ENCODE results near the gene DMWD.

Gene DMWD

GRCh38 chr19:45794627-45795026 is 2.0 kb upstream of the DMWD start:
- Histone ChIP-seq H3K9me3 (ENCODE audit: control insufficient read depth, low read depth, low read length) (no peaks in the 10 kb centered on the region), H3K4me3 (ENCODE audit: low read length) (no peak overlapping the region), H3K4me1 (ENCODE audit: control insufficient read depth, low read depth, low read length) (peaks cover 9% of the 10 kb centered on the region), H3K36me3 (ENCODE audit: control insufficient read depth, low read depth, low read length) (peaks cover 5% of the 10 kb centered on the region), H3K9ac (ENCODE audit: low read length) (no peak overlapping the region), H3K27ac (ENCODE audit: low read length) (no peak overlapping the region), H3K27me3 (ENCODE audit: control insufficient read depth, insufficient read depth, low read length) (peaks cover 3% of the 10 kb centered on the region)

- H3K27ac ChIP-seq (ENCODE audit: low read length), result no peak overlapping the region
Measured at GRCh38 chr19:45793876-45794275, 1.2 kb upstream of the DMWD start.

GRCh38 chr19:45793178-45793564 is 526 bp upstream of the DMWD start:
- H3K4me3 ChIP-seq (ENCODE audit: low read length), result peak overlapping the region; percentile 11
- H3K9ac ChIP-seq (ENCODE audit: low read length), result no peak overlapping the region
- peaks cover 19% of the 10 kb centered on the region for H3K36me3 ChIP-seq (ENCODE audit: control insufficient read depth, low read depth, low read length)
- peaks cover 9% of the 10 kb centered on the region for H3K4me1 ChIP-seq (ENCODE audit: control insufficient read depth, low read depth, low read length)
- H3K9me3 ChIP-seq (ENCODE audit: control insufficient read depth, low read depth, low read length), result no peaks in the 10 kb centered on the region
- peak overlapping the region; percentile 14 for H3K27ac ChIP-seq (ENCODE audit: low read length)
- H3K27me3 ChIP-seq (ENCODE audit: control insufficient read depth, insufficient read depth, low read length), result no peaks in the 10 kb centered on the region

More at GRCh38 chr19:45793876-45794275, 1.2 kb upstream of the DMWD start:
- H3K27me3 ChIP-seq (ENCODE audit: control insufficient read depth, insufficient read depth, low read length), result no peaks in the 10 kb centered on the region
- H3K4me3 ChIP-seq (ENCODE audit: low read length), result no peak overlapping the region
- H3K9ac ChIP-seq (ENCODE audit: low read length), result no peak overlapping the region
- H3K36me3 ChIP-seq (ENCODE audit: control insufficient read depth, low read depth, low read length), result peaks cover 12% of the 10 kb centered on the region
- H3K9me3 ChIP-seq (ENCODE audit: control insufficient read depth, low read depth, low read length), result no peaks in the 10 kb centered on the region
- peaks cover 9% of the 10 kb centered on the region for H3K4me1 ChIP-seq (ENCODE audit: control insufficient read depth, low read depth, low read length)

GRCh38 chr19:45791744-45792469 is 738 bp downstream of the DMWD start:
- Histone ChIP-seq H3K27ac (ENCODE audit: low read length) (no peak overlapping the region), H3K4me3 (ENCODE audit: low read length) (peak overlapping the region; percentile 88)

GRCh38 chr19:45790942-45791341 is 1.7 kb downstream of the DMWD start:
- H3K27me3 ChIP-seq (ENCODE audit: control insufficient read depth, insufficient read depth, low read length), result no peaks in the 10 kb centered on the region
- no peak overlapping the region for H3K27ac ChIP-seq (ENCODE audit: low read length)
- H3K9me3 ChIP-seq (ENCODE audit: control insufficient read depth, low read depth, low read length), result no peaks in the 10 kb centered on the region
- H3K4me1 ChIP-seq (ENCODE audit: control insufficient read depth, low read depth, low read length), result peaks cover 9% of the 10 kb centered on the region
- peak overlapping the region; percentile 88 for H3K4me3 ChIP-seq (ENCODE audit: low read length)
- peaks cover 38% of the 10 kb centered on the region for H3K36me3 ChIP-seq (ENCODE audit: control insufficient read depth, low read depth, low read length)
- no peak overlapping the region for H3K9ac ChIP-seq (ENCODE audit: low read length)

More at GRCh38 chr19:45791744-45792469, 738 bp downstream of the DMWD start:
- H3K27me3 ChIP-seq (ENCODE audit: control insufficient read depth, insufficient read depth, low read length), result no peaks in the 10 kb centered on the region
- H3K36me3 ChIP-seq (ENCODE audit: control insufficient read depth, low read depth, low read length), result peaks cover 29% of the 10 kb centered on the region
- no peaks in the 10 kb centered on the region for H3K9me3 ChIP-seq (ENCODE audit: control insufficient read depth, low read depth, low read length)
- peak overlapping the region; percentile 68 for H3K9ac ChIP-seq (ENCODE audit: low read length)
- peaks cover 9% of the 10 kb centered on the region for H3K4me1 ChIP-seq (ENCODE audit: control insufficient read depth, low read depth, low read length)

DNA sequence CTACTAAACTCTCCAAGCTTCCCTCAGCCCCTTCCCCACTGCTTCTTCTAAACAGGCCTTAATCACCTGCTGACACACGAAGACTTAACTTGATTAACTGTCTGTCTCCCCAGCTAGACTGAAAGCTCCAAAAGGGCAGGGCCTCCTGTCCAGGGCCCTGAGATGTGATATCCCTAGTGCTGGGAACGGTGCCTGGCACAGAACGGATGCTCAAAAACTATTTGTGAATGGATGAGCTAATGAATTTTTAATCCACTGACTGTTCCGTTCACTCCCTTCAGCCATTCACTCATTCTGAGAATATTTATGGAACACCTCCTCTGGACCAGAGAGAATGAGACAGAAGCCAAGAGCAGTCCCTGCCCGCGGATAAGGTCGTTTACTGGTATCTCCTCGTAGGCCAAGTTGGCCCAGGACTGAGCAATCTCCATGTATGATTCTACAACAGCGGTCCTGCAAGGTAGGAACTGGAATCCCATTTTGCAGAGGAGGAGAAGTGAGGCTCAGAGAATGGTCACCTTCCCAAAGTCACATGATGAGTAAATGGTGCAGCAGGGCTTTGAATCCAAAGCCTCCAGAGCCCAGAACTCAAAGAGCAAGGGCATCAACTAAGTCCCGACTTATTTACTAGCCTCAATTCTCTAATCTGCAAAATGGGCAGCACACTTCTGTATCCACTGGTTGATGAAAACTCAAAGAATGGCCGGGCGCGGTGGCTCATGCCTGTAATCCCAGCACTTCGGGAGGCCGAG is 3.4 kb downstream of the DMWD start:
- Histone ChIP-seq H3K27ac (ENCODE audit: low read length) (no peak overlapping the region), H3K9me3 (ENCODE audit: control insufficient read depth, low read depth, low read length) (no peaks in the 10 kb centered on the region), H3K36me3 (ENCODE audit: control insufficient read depth, low read depth, low read length) (peaks cover 41% of the 10 kb centered on the region), H3K9ac (ENCODE audit: low read length) (no peak overlapping the region), H3K27me3 (ENCODE audit: control insufficient read depth, insufficient read depth, low read length) (no peaks in the 10 kb centered on the region), H3K4me1 (ENCODE audit: control insufficient read depth, low read depth, low read length) (peaks cover 9% of the 10 kb centered on the region), H3K4me3 (ENCODE audit: low read length) (no peak overlapping the region)

GRCh38 chr19:45786533-45786894 is 6.1 kb downstream of the DMWD start:
- Histone ChIP-seq H3K9ac (ENCODE audit: low read length) (no peak overlapping the region), H3K36me3 (ENCODE audit: control insufficient read depth, low read depth, low read length) (peaks cover 41% of the 10 kb centered on the region), H3K4me3 (ENCODE audit: low read length) (no peak overlapping the region), H3K9me3 (ENCODE audit: control insufficient read depth, low read depth, low read length) (no peaks in the 10 kb centered on the region), H3K27ac (ENCODE audit: low read length) (no peak overlapping the region), H3K4me1 (ENCODE audit: control insufficient read depth, low read depth, low read length) (no peaks in the 10 kb centered on the region), H3K27me3 (ENCODE audit: control insufficient read depth, insufficient read depth, low read length) (no peaks in the 10 kb centered on the region)

- H3K27me3 ChIP-seq (ENCODE audit: control insufficient read depth, insufficient read depth, low read length), result no peaks in the 10 kb centered on the region
- no peaks in the 10 kb centered on the region for H3K4me1 ChIP-seq (ENCODE audit: control insufficient read depth, low read depth, low read length)
- H3K36me3 ChIP-seq (ENCODE audit: control insufficient read depth, low read depth, low read length), result peaks cover 41% of the 10 kb centered on the region
- no peak overlapping the region for H3K4me3 ChIP-seq (ENCODE audit: low read length)
- no peak overlapping the region for H3K9ac ChIP-seq (ENCODE audit: low read length)
- no peaks in the 10 kb centered on the region for H3K9me3 ChIP-seq (ENCODE audit: control insufficient read depth, low read depth, low read length)
- no peak overlapping the region for H3K27ac ChIP-seq (ENCODE audit: low read length)
Measured at GRCh38 chr19:45785781-45786532, 6.7 kb downstream of the DMWD start.

GRCh38 chr19:45785097-45785496 is 7.5 kb downstream of the DMWD start:
- H3K4me3 ChIP-seq (ENCODE audit: low read length), result no peak overlapping the region
- peaks cover 36% of the 10 kb centered on the region for H3K36me3 ChIP-seq (ENCODE audit: control insufficient read depth, low read depth, low read length)
- H3K4me1 ChIP-seq (ENCODE audit: control insufficient read depth, low read depth, low read length), result peaks cover 4% of the 10 kb centered on the region
- no peaks in the 10 kb centered on the region for H3K9me3 ChIP-seq (ENCODE audit: control insufficient read depth, low read depth, low read length)
- peaks cover 5% of the 10 kb centered on the region for H3K27me3 ChIP-seq (ENCODE audit: control insufficient read depth, insufficient read depth, low read length)
- H3K27ac ChIP-seq (ENCODE audit: low read length), result no peak overlapping the region
- no peak overlapping the region for H3K9ac ChIP-seq (ENCODE audit: low read length)

DNA sequence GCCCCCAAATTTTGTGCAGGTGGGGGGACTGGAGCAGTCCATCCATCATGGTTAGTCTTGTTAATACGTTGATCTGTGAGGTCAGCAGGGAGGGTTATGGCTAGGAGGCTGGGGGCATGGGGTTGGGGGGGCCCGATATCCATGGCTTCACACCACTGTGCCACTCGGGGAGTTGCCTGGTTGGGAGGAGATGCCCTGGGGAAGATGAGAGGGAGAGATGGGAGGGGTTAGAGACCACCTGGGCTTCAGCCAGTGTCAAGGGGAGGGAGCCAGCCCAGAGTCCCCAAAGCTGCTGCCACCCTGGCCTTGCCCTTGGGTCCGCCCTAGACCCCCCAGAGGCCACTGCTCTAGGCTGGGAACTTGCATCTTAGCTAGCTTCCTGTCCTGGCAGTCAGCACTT is 8.5 kb downstream of the DMWD start:
- Histone ChIP-seq H3K4me3 (ENCODE audit: low read length) (no peak overlapping the region), H3K27ac (ENCODE audit: low read length) (no peak overlapping the region), H3K9ac (ENCODE audit: low read length) (no peak overlapping the region), H3K36me3 (ENCODE audit: control insufficient read depth, low read depth, low read length) (peaks cover 31% of the 10 kb centered on the region), H3K9me3 (ENCODE audit: control insufficient read depth, low read depth, low read length) (no peaks in the 10 kb centered on the region), H3K27me3 (ENCODE audit: control insufficient read depth, insufficient read depth, low read length) (peaks cover 10% of the 10 kb centered on the region), H3K4me1 (ENCODE audit: control insufficient read depth, low read depth, low read length) (peaks cover 9% of the 10 kb centered on the region)
